Stimulated activated naive CD4-positive, alpha-beta T cell treated with Interleukin-2 at 50 U/mL for 16 hours (primary cell): Measurements from ENCODE around the gene CHD9.

Source experiments
- DNase-seq: peaks from one replicate; lab custom pipeline; 2025; lab: John Stamatoyannopoulos, UW

Gene CHD9

GRCh38 chr16:53094013-53094630 is 39.3 kb downstream of the CHD9 start:
- DNase-seq = no peak

- DNase-seq = no peak
Observed at GRCh38 chr16:53097190-53097589, 42.4 kb downstream of the CHD9 start.

GRCh38 chr16:53098526-53099317 is 43.9 kb downstream of the CHD9 start:
- peak; percentile 30 for DNase-seq

DNA sequence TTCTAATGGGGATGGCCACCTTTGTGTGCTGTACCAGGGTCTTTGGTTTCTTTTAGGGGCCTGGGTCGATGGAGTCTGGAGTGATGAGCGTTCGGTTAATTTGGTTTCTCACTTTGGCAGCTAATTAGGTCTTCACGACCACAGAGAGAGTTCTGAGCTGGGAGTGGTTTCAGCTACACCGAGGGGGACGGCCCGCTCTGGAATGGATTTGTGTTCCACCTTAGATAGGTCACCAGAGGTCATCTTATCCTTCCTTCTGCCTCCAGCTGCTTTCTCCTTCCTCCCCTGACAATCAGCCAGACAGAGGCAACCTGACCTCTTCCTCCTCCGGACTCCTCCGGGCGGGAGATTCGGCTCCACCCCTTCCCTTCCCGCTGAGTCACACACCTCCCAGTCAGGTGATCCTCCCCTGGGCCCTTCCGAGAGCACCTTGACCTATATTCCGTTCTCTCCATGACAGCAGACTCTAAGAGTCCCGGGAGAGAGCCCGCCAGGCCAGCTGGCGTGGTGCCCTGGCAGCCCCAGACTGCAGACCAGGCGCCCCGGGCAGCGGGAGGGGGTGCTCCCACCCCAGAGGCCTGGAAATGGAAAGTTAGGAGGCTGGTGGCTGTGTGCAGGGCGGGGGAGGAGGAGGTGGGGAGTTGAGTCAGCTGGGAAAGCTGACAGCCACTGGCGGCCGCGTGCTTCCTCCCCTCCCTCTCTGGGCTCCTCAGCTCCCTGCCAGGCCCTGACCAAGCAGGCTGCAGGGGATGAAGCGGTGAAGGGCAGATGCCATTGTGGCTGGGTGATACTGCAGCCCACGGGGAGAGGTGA is 44.7 kb downstream of the CHD9 start:
- DNase-seq = peak; percentile 56

DNA sequence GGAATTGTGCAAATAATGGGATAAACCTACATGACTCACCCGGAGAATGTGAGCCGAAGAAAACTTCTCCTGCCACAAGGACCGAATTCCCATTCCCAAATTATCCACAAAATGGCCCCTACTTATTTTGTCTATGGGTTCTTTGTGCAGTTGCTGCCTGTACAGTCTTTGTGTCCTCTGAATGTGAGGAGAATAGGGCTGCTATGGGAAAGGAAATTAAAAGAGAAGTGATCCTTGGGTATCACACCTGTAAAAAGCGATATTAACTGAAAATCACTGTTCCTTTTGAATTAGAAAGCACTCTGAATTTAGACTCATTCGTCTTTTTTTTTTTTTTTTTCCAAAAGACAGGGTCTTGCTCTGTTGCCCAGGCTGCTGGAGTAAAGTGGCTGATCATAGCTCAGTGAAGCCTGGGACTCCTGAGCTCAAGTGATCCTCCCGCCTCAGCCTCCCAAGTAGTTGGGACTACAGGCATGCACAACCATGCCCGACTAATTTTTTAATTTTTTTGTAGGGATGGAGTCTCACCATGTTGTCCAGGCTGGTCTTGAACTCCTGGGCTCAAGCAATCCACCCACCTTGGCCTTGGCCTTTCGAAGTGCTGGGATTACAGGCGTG is 45.4 kb downstream of the CHD9 start:
- DNase-seq = no peak

- DNase-seq = no peak
Observed at GRCh38 chr16:53100889-53101288, 46.1 kb downstream of the CHD9 start.

- DNase-seq = no peak
Observed at GRCh38 chr16:53103811-53104210, 49.0 kb downstream of the CHD9 start.

GRCh38 chr16:53105565-53105964 is 50.8 kb downstream of the CHD9 start:
- no peak for DNase-seq

DNA sequence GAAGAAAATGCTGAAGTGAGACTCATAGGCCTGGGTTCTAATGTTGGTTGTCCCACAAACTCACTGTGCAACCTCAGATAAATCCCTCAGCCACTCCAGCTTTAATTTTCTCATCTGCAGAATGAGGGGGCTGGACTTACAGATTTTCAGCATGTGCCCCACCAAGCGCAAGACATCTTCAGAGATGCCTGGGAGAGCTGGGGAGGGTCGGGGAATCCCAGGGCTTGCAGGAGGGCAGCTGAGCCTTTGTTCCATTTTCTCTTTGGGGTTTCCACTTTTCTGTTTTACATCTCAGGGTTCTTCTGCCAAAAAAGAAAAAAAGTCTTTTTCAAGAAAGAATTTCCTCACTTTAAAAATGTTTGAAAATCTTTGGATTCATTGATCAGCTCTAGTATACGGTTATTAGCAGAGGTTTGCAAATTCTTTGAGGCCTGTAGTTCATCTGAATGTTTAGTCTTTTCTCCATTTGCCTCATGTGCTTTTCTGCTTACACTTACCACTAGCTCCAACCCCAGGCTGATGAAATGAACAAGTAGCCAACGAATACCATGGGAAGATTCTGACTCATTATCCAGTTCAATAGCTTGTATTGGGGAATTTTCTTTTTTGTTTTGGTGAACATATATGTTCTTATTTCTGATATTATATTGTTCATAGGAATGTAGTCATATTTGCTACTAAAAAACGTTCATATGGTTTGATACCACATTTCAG is 56.4 kb downstream of the CHD9 start:
- DNase-seq = no peak

DNA sequence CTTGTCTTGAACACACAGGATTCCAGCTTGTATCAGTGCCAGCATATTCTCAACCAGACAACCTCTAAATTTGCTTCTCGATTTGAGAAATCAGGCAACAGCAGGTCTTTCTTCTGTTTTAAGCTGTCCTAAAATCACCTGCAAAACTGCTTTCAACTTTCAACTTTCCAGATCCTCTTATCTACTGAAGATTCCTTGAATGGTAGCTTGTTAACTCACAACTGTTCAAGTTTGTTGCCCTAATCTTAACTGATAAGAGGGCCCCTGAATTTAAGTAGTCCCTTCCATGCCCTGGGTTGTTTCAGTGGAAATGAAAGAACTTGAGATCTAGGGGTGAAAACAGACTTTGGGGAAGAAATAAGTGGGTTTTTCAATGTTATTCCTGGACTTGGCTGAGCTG is 57.2 kb downstream of the CHD9 start:
- no peak for DNase-seq

DNA sequence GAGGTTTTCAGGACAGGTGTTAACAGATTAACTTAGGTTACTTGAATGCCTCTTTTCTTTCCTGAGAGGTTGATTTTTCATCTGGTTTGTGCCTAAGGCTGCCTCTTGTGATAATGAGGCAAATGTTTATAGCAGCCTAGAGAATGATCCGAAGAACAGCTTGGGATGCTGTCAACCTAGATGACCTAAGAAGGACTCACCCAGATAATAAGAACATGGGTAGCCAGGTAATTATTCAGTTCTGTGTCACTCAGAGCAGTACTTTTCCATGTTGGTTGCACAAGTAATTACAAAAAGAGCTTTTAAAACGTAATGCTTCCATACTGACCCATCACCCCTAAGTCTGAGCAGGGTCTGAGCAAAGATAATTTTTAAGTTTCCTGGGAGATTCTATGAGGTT is 60.3 kb downstream of the CHD9 start:
- no peak for DNase-seq

GRCh38 chr16:53115773-53116172 is 61.0 kb downstream of the CHD9 start:
- no peak for DNase-seq

DNA sequence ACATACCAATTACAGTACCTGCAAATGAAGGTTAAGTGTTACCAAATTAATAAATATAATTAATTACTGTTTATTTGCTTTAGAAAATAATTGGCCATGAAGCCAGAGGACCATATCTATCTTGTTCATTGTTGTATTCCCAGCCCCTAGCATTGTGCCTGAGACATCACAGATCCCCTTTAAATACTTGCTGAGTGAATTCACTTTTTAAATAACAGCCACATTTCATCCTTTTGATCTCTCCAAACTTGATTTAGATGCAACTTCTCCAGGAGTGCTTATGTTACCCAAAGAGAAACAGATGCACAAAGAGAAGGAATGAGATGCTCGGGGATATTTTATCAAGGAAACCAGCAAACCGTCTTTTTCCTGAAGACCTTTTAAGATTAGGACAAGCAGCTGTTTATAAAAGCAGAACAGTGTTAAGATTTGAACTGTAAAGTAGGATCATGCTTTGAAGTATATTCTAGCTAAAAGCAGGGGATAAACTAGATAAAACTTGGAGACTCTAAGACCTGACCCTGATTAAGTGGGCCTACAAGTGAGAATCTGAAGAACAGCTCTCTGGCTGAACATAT is 66.3 kb downstream of the CHD9 start:
- DNase-seq = no peak

DNA sequence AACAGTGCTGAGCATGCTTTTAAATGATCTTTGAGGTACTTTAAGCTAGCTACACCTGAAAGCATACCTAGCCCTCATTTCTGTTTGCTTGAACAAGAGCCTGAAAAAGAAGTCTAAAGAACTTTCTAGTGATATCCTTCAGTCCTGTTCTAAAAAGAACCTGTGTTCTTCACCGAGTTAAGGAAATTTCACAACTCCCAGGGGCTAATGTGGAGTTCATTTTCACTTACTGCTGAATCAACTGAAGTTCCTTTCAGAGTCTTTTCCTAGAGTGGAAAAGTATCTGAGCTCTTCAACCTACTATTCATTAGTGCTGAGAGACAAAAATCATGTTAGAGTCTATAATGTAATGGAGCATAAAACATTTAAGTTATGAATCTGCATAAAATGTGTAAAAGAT is 66.9 kb downstream of the CHD9 start:
- DNase-seq = no peak

DNA sequence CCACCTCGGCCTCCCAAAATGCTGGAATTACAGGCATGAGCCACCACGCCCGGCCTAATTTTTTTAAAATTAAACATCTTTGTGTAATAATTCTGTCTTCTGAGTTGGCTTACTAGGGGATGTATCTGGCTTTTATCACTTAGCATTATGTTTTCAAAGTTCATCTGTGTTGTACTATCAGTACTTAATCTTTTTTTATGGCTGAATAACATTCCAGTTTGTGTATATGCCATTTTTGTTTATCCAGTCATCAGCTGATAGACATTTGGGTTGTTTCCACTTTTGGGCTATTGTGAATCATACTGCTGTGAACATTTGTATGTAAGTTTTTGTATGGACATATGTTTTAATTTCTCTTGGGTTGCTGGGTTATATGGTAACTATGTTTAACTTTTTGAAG is 69.0 kb downstream of the CHD9 start:
- DNase-seq = no peak

GRCh38 chr16:53126390-53126789 is 71.6 kb downstream of the CHD9 start:
- DNase-seq = no peak

DNA sequence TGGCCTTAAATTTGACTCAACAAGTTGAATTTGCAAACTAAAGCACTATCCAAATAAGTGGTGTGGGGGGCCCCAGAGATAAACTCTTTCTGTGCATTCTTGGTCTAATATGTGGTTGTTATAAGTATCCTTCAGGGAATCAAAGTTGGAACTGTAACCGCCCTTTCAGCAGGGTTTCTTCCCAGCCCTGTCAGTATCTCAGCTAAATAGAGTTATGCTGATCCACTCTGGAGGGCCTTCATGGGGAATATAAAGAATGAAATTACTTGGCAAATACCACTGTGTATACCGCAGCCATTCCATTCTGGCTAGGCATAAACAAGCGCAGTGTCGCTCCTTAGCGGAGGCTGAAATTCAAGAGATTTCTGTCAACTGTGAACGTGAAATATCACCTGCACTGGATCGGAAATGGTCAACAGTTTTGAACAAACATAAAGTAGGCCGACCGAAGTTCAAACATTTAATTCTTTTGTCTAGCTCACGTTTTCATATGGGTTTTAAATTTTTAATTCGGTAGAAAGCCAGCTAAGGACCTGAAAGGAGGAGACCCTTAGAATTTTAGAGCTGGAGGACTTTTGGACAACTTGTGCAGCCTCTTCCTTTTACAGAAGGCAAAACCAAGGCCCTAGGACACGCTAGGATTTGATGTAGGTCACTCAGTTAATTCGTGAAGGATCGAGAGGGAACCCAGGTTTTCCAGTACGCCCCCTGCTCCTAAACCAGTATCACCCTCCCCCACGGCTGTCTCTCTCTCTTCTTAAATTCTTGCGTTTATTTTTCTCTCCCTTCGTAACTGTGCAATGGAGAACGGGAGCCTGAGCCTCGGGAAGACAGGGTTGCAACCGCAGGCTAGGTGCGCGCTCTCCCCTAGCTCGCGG is 74.7 kb downstream of the CHD9 start:
- no peak for DNase-seq

- peak; percentile 94 for DNase-seq
Observed at GRCh38 chr16:53130159-53131049, 75.6 kb downstream of the CHD9 start.

DNA sequence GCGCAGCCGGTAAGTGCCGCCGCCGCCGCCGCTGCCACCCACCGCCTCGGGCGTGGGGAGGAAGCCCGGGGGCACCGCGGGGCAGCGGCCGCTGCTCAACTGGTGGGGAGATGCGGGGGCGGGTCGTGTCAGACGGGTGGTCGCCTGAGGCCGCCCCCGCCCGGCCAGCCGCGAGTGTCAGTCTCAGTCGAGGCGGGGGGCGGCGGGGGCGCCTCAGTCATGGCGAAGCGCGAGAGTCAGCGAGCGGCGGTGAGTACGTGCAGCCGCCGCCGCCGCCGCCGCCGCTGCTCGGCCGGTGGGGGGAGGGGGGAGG is 76.2 kb downstream of the CHD9 start:
- no peak for DNase-seq
